ENCODE data around the gene MLKL. TPM values are rescaled to one million over a fixed set of nuclear protein-coding genes. Genes with fewer than 3 reads are reported as not detected.

MLKL gene
- polyA plus RNA-seq = 10 to 100 TPM in 2 of 3 donors, 1 to 10 TPM in 1; 8.3 to 13.8 (median 12.5) TPM

- H3K4me1 Mint-ChIP-seq = peaks cover 54 to 60% of the 10 kb centered on the region in 2 donors
- no peaks in the 10 kb centered on the region for H3K9me3 Mint-ChIP-seq
- peak within 1 kb of the TSS; percentile 95 to 99 (median 98) for H3K27ac Mint-ChIP-seq
These were observed at the start of gene MLKL for GRCh38 chr16:74700438-74701225. Gene MLKL (minus strand): TSS chr16:74700862. CDS start chr16:74695757, 5,105 bp downstream.

GRCh38 chr16:74749291-74750055 is 48.8 kb upstream of the MLKL start:
- Mint-ChIP-seq H3K4me1 (no peaks in the 10 kb centered on the region), H3K27ac (no peak overlapping the region), H3K36me3 (no peaks in the 10 kb centered on the region), H3K4me3 (no peak overlapping the region), H3K27me3 (ENCODE audit: low read depth in 3 of 3) (peaks cover 1 to 10% (median 2%) of the 10 kb centered on the region in 3 donors), H3K9me3 (no peaks in the 10 kb centered on the region)
- DNase-seq = no peak

More at GRCh38 chr16:74700438-74701225, at the start of gene MLKL:
- peak within 1 kb of the TSS; percentile 98 to 99 (median 99) for H3K4me3 Mint-ChIP-seq
- H3K27me3 Mint-ChIP-seq (ENCODE audit: low read depth in 3 of 3) = peaks cover 4 to 7% (median 4%) of the 10 kb centered on the region in 3 donors
- peaks cover 4 to 12% (median 5%) of the 10 kb centered on the region in 3 donors for H3K36me3 Mint-ChIP-seq
- DNase-seq = peak; percentile 64 to 66 (median 65)

- H3K27ac Mint-ChIP-seq = no peak overlapping the region
- H3K4me1 Mint-ChIP-seq = no peaks in the 10 kb centered on the region
- H3K36me3 Mint-ChIP-seq = no peaks in the 10 kb centered on the region
- no peaks in the 10 kb centered on the region for H3K9me3 Mint-ChIP-seq
- peaks cover 1 to 10% (median 2%) of the 10 kb centered on the region in 3 donors for H3K27me3 Mint-ChIP-seq (ENCODE audit: low read depth in 3 of 3)
- H3K4me3 Mint-ChIP-seq = no peak overlapping the region
- no peak for DNase-seq
These were observed 48.0 kb upstream of the MLKL start for GRCh38 chr16:74748616-74749026.

GRCh38 chr16:74747716-74748615 is 47.3 kb upstream of the MLKL start:
- no peaks in the 10 kb centered on the region for H3K4me1 Mint-ChIP-seq
- no peak overlapping the region for H3K27ac Mint-ChIP-seq
- no peak for DNase-seq
- no peaks in the 10 kb centered on the region for H3K9me3 Mint-ChIP-seq
- H3K27me3 Mint-ChIP-seq (ENCODE audit: low read depth in 3 of 3) = peaks cover 1 to 10% (median 2%) of the 10 kb centered on the region in 3 donors
- H3K36me3 Mint-ChIP-seq = no peaks in the 10 kb centered on the region
- H3K4me3 Mint-ChIP-seq = no peak overlapping the region

- no peaks in the 10 kb centered on the region for H3K9me3 Mint-ChIP-seq
- no peak for DNase-seq
- peaks cover 0 to 2% (median 1%) of the 10 kb centered on the region in 3 donors for H3K27me3 Mint-ChIP-seq (ENCODE audit: low read depth in 3 of 3)
- H3K36me3 Mint-ChIP-seq = no peaks in the 10 kb centered on the region
- H3K27ac Mint-ChIP-seq = no peak overlapping the region
- H3K4me1 Mint-ChIP-seq = no peaks in the 10 kb centered on the region
- H3K4me3 Mint-ChIP-seq = no peak overlapping the region
These were observed 45.3 kb upstream of the MLKL start for GRCh38 chr16:74745926-74746325.

- no peak overlapping the region for H3K4me3 Mint-ChIP-seq
- peaks cover 0 to 1% (median 0%) of the 10 kb centered on the region in 3 donors for H3K27me3 Mint-ChIP-seq (ENCODE audit: low read depth in 3 of 3)
- H3K4me1 Mint-ChIP-seq = no peaks in the 10 kb centered on the region
- H3K36me3 Mint-ChIP-seq = no peaks in the 10 kb centered on the region
- no peaks in the 10 kb centered on the region for H3K9me3 Mint-ChIP-seq
- no peak for DNase-seq
- no peak overlapping the region for H3K27ac Mint-ChIP-seq
These were observed 44.5 kb upstream of the MLKL start for GRCh38 chr16:74745109-74745615.

- DNase-seq = no peak
- no peaks in the 10 kb centered on the region for H3K36me3 Mint-ChIP-seq
- H3K9me3 Mint-ChIP-seq = no peaks in the 10 kb centered on the region
- no peak overlapping the region for H3K27ac Mint-ChIP-seq
- H3K27me3 Mint-ChIP-seq (ENCODE audit: low read depth in 3 of 3) = peaks cover 0 to 4% (median 0%) of the 10 kb centered on the region in 3 donors
- H3K4me3 Mint-ChIP-seq = no peak overlapping the region
- no peaks in the 10 kb centered on the region for H3K4me1 Mint-ChIP-seq
These were observed 43.9 kb upstream of the MLKL start for GRCh38 chr16:74744566-74744965.

GRCh38 chr16:74743668-74744299 is 43.1 kb upstream of the MLKL start:
- no peaks in the 10 kb centered on the region for H3K36me3 Mint-ChIP-seq
- no peaks in the 10 kb centered on the region for H3K9me3 Mint-ChIP-seq
- H3K4me1 Mint-ChIP-seq = no peaks in the 10 kb centered on the region
- no peak for DNase-seq
- no peak overlapping the region for H3K27ac Mint-ChIP-seq
- H3K4me3 Mint-ChIP-seq = no peak overlapping the region
- H3K27me3 Mint-ChIP-seq (ENCODE audit: low read depth in 3 of 3) = peaks cover 0 to 4% (median 0%) of the 10 kb centered on the region in 3 donors

GRCh38 chr16:74743045-74743667 is 42.5 kb upstream of the MLKL start:
- no peak overlapping the region for H3K27ac Mint-ChIP-seq
- peaks cover 0 to 4% (median 0%) of the 10 kb centered on the region in 3 donors for H3K27me3 Mint-ChIP-seq (ENCODE audit: low read depth in 3 of 3)
- DNase-seq = no peak
- no peaks in the 10 kb centered on the region for H3K9me3 Mint-ChIP-seq
- no peaks in the 10 kb centered on the region for H3K4me1 Mint-ChIP-seq
- no peak overlapping the region for H3K4me3 Mint-ChIP-seq
- no peaks in the 10 kb centered on the region for H3K36me3 Mint-ChIP-seq

GRCh38 chr16:74742051-74742481 is 41.4 kb upstream of the MLKL start:
- Mint-ChIP-seq H3K4me3 (no peak overlapping the region), H3K9me3 (no peaks in the 10 kb centered on the region), H3K27me3 (ENCODE audit: low read depth in 3 of 3) (peaks cover 0 to 4% (median 0%) of the 10 kb centered on the region in 3 donors), H3K36me3 (no peaks in the 10 kb centered on the region), H3K4me1 (no peaks in the 10 kb centered on the region), H3K27ac (no peak overlapping the region)
- DNase-seq = no peak

GRCh38 chr16:74740795-74741304 is 40.2 kb upstream of the MLKL start:
- Mint-ChIP-seq H3K27ac (no peak overlapping the region), H3K9me3 (no peaks in the 10 kb centered on the region), H3K4me1 (no peaks in the 10 kb centered on the region), H3K4me3 (no peak overlapping the region), H3K36me3 (no peaks in the 10 kb centered on the region), H3K27me3 (ENCODE audit: low read depth in 3 of 3) (peaks cover 0 to 4% (median 0%) of the 10 kb centered on the region in 3 donors)
- no peak for DNase-seq

GRCh38 chr16:74739275-74739674 is 38.6 kb upstream of the MLKL start:
- H3K9me3 Mint-ChIP-seq = no peaks in the 10 kb centered on the region
- no peak for DNase-seq
- no peaks in the 10 kb centered on the region for H3K36me3 Mint-ChIP-seq
- peaks cover 0 to 3% (median 0%) of the 10 kb centered on the region in 3 donors for H3K27me3 Mint-ChIP-seq (ENCODE audit: low read depth in 3 of 3)
- H3K27ac Mint-ChIP-seq = no peak overlapping the region
- no peak overlapping the region for H3K4me3 Mint-ChIP-seq
- no peaks in the 10 kb centered on the region for H3K4me1 Mint-ChIP-seq
